Hematopoietic multipotent progenitor cell (in vitro differentiated cells): ENCODE results near the gene OGN. TPM values are rescaled to one million over a fixed set of nuclear protein-coding genes. Genes with fewer than 3 reads are reported as not detected.
A peak's percentile ranks its signal among the peaks of the same experiment; 100 is the strongest.

Source experiments
- DNase-seq, 3 donors: peaks; one replicate each; pipeline ENCODE4 v3.0.0-alpha.2; 2011 to 2015; ENCODE audit warnings: low read depth in 2 of 3, low spot score in 2 of 3
- total RNA-seq: library from RNA; depleted of rRNA; stranded (reverse); fragments of >200 nt; gene quantifications from one replicate; pipeline ENCODE4 v1.2.3, GENCODE V29; 2012

The OGN gene
- total RNA-seq, 1 donor = under 0.01 TPM

DNA sequence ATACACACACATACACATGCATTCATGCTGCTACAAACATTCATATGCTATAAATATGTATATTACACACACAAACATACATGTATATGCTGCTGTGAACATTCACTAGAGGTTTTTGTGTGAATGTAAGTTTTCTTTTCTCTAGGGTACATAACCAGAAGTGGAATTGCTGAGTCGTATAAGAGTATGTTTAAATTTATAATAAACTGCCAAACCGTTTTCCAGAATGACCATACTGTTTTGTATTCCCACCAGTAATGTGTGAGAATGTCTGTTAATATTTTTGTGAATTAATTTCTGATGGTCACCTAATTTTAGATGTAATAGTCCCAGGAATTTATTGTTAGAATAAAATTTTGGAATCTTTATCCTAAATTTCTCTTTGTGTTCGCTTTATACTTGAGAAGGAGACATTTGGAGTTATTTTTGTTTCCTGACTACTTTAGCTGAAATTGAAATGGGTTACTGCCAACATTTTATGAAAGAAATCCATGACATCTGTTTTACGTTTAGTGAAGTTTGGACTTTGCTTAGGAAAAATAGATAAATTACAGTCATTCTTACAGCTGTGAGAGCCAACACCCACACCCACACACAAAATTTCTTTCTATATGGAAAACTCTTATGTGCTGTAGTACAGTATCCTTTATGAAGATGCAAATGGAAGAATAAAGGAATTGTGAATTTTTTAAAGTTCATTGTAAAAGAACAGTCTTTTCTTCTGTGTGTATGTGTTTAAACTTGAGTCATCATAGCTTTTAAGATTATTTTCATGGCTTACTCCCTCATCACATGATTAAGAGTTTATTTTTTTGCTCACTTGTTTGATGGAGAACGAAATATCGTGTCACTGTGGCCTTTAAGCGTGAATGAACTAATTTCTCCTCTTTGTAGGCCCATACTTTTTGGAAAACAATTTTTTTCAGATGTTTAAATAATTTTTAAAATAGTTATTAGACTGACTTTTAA, 54.3 kb downstream of the OGN start:
- no peak for DNase-seq

DNA sequence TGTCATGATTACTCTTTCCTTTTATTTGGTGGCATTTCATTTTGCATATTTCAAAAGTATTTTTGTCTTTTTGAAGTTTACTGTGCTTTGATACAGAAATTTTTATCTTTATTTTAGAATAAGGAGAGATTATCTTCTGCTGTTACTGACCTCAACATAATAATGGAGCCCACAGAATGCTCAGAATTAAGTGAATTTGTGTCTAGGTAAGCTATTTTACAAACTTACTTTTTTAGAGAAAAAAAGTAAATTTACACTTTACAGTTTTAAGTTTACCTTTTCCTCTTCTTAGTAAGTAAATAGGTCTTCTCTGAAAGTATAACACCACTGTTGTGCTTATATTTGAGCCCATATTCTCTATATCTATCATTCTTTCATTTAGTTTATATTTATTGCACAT, 58.8 kb downstream of the OGN start:
- no peak for DNase-seq

DNA sequence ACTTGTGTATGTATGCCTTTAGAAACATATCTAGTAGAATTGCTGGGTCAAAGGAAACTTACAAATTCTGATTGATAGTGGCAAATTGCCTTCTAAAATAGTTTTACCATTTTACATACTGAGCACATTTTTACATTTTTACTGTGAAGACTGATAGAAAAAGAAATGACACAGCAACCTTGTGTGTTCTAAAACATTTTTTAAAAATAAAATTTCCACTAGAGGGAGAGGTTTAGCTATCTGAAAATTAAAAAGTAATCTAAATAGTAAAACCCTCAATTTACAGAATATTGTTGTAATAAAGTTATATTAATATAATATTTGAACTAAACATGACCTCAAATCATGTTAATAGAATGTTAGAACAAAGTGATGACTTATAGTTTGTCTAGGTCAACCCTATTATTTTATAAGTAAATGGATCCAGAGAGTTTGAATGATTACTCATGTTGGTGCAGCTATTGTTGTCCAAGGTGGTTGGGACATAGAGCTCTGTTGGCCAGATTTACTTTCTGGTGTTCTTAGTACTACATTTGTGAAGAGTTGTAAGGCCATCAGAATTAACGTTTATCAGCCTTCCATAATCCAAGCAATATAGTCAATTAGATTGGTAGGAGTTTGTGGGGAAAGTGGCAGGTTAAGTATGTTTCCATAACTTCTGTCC, 61.4 kb downstream of the OGN start:
- peak in 1 of 3 donors; percentile 31 for DNase-seq

DNA sequence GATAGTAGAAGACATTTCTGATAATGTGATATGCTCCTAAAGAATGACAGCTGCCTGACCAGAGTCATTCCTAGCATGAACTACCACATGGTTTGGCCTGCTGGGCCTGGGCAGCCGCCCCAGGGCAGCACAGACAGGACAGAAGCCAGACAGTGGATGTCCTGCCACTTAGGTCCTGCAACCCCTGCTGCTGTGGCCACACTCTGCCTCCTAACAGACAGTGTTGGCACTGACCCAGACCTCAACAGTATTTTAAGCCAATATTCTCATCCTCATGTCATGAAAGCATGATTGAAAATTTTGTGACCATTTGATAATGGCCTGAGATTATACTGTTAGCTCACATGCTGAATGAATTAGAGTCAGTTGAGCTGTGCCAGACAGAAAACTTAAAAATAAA, 62.8 kb downstream of the OGN start:
- DNase-seq = no peak

DNA sequence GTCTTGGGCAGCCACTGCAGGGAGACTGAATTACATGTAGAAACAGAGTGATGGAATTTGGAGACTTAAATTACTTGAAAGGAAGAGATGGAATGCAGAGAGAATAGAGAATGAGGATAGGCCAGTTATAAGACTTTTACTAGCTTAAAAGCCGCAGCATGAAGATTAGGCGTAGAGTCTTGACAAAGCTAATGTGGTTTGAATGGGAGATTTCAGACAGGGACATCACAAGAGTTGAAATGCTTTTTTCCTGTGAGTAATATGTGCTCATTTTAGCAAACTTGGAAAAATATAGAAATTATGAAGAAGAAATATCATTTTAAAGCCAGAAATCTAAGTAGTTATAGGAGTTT, 71.1 kb downstream of the OGN start:
- DNase-seq = no peak

Other genes starting within 250 kb of the OGN start
- 73.2 TPM for gene IARS1, start 110.9 kb downstream of the OGN start, total RNA-seq
- 11.3 TPM for gene NOL8, start 79.2 kb downstream of the OGN start, total RNA-seq
- gene CENPP, start 78.6 kb downstream of the OGN start, total RNA-seq = 3.0 TPM
- gene OMD, start 19.9 kb upstream of the OGN start, total RNA-seq = not detected
- gene ASPN, start 77.9 kb upstream of the OGN start, total RNA-seq = not detected
- gene ECM2, start 131.4 kb upstream of the OGN start, total RNA-seq = not detected